Measurements from ENCODE around the gene SMG1.

The SMG1 gene

GRCh38 chr16:18829251-18829650, 97.0 kb downstream of the SMG1 start:
- no peak overlapping the region for H3K27ac ChIP-seq
- in situ Hi-C loops (cut with HindIII; ENCODE audit: low pct_ligation_motif_present, low sequenced_read_pairs): no loop called here
- DNase-seq: no peak

GRCh38 chr16:18827890-18828289, 98.3 kb downstream of the SMG1 start:
- in situ Hi-C loops (cut with HindIII; ENCODE audit: low pct_ligation_motif_present, low sequenced_read_pairs): no loop called here
- H3K4me3 ChIP-seq (ENCODE audit: low read depth, low read length): no peak overlapping the region
- no peaks in the 10 kb centered on the region for H3K27me3 ChIP-seq (replicated peaks)
- H3K36me3 ChIP-seq (replicated peaks): peaks cover 43% of the 10 kb centered on the region
- no peak for DNase-seq
- no peak for TF ChIP-seq CTCF (IDR thresholded peaks at IDR 0.05; ENCODE audit: low read depth, low read length, missing control alignments)
- H3K27ac ChIP-seq: no peak overlapping the region

More at GRCh38 chr16:18829251-18829650, 97.0 kb downstream of the SMG1 start:
- Histone ChIP-seq H3K36me3 (replicated peaks) (peaks cover 54% of the 10 kb centered on the region), H3K4me3 (ENCODE audit: low read depth, low read length) (no peak overlapping the region), H3K27me3 (replicated peaks) (no peaks in the 10 kb centered on the region)
- no peak for TF ChIP-seq CTCF (IDR thresholded peaks at IDR 0.05; ENCODE audit: low read depth, low read length, missing control alignments)

GRCh38 chr16:18816286-18816685, 109.9 kb downstream of the SMG1 start:
- Histone ChIP-seq H3K36me3 (replicated peaks) (peaks cover 65% of the 10 kb centered on the region), H3K27ac (no peak overlapping the region), H3K27me3 (replicated peaks) (no peaks in the 10 kb centered on the region), H3K4me3 (ENCODE audit: low read depth, low read length) (no peak overlapping the region)
- TF ChIP-seq CTCF (IDR thresholded peaks at IDR 0.05; ENCODE audit: low read depth, low read length, missing control alignments): no peak
- no peak for DNase-seq
- in situ Hi-C loops (cut with HindIII; ENCODE audit: low pct_ligation_motif_present, low sequenced_read_pairs): no loop called here

- no peaks in the 10 kb centered on the region for H3K27me3 ChIP-seq (replicated peaks)
- no peak for DNase-seq
- H3K36me3 ChIP-seq (replicated peaks): peaks cover 68% of the 10 kb centered on the region
- no peak overlapping the region for H3K27ac ChIP-seq
- H3K4me3 ChIP-seq (ENCODE audit: low read depth, low read length): no peak overlapping the region
- in situ Hi-C loops (cut with HindIII; ENCODE audit: low pct_ligation_motif_present, low sequenced_read_pairs): no loop called here
- TF ChIP-seq CTCF (IDR thresholded peaks at IDR 0.05; ENCODE audit: low read depth, low read length, missing control alignments): no peak
These were observed 114.3 kb downstream of the SMG1 start for GRCh38 chr16:18811925-18812324.

GRCh38 chr16:18809165-18809564, 117.0 kb downstream of the SMG1 start:
- TF ChIP-seq CTCF (IDR thresholded peaks at IDR 0.05; ENCODE audit: low read depth, low read length, missing control alignments): no peak
- peaks cover 49% of the 10 kb centered on the region for H3K36me3 ChIP-seq (replicated peaks)
- H3K27ac ChIP-seq: no peak overlapping the region

GRCh38 chr16:18805257-18805773, 120.9 kb downstream of the SMG1 start:
- peaks cover 22% of the 10 kb centered on the region for H3K36me3 ChIP-seq (replicated peaks)
- no peak overlapping the region for H3K27ac ChIP-seq
- DNase-seq: no peak
- no peak for TF ChIP-seq CTCF (IDR thresholded peaks at IDR 0.05; ENCODE audit: low read depth, low read length, missing control alignments)
- in situ Hi-C loops (cut with HindIII; ENCODE audit: low pct_ligation_motif_present, low sequenced_read_pairs): no loop called here
- H3K27me3 ChIP-seq (replicated peaks): no peaks in the 10 kb centered on the region
- H3K4me3 ChIP-seq (ENCODE audit: low read depth, low read length): no peak overlapping the region

More at GRCh38 chr16:18809165-18809564, 117.0 kb downstream of the SMG1 start:
- H3K27me3 ChIP-seq (replicated peaks): no peaks in the 10 kb centered on the region
- in situ Hi-C loops (cut with HindIII; ENCODE audit: low pct_ligation_motif_present, low sequenced_read_pairs): no loop called here
- no peak for DNase-seq
- no peak overlapping the region for H3K4me3 ChIP-seq (ENCODE audit: low read depth, low read length)

Data from brain microvascular endothelial cell (primary cell).